ENCODE measurements around the gene PIGP. TPM values are rescaled to one million over a fixed set of nuclear protein-coding genes. Genes with fewer than 3 reads are reported as not detected.

Gene PIGP
- total RNA-seq, 4 donors from 2014 or later, result 20.3 to 30.7 (median 21.6) TPM

GRCh38 chr21:37082856-37083528 lies 10.1 kb upstream of the PIGP start:
- DNase-seq (ENCODE audit: extremely low spot score), result no peak
- no peak for TF ChIP-seq POLR2A (IDR thresholded peaks at IDR 0.05; ENCODE audit: low read depth)
- no peak for TF ChIP-seq EP300 (IDR thresholded peaks at IDR 0.05)
- TF ChIP-seq POLR2AphosphoS5 (IDR thresholded peaks at IDR 0.05), result no peak
- no peak for TF ChIP-seq CTCF (IDR thresholded peaks at IDR 0.05)
- no peak overlapping the region for H3K4me3 ChIP-seq
- no peak overlapping the region for H3K27ac ChIP-seq (replicated peaks in 1 of 4)
- H3K27me3 ChIP-seq, result no peaks in the 10 kb centered on the region
- peaks cover 7 to 27% (median 18%) of the 10 kb centered on the region in 4 donors for H3K4me1 ChIP-seq
- H3K36me3 ChIP-seq, result no peaks in the 10 kb centered on the region
- H3K9me3 ChIP-seq, result peaks cover 0 to 6% (median 0%) of the 10 kb centered on the region in 4 donors
- intact Hi-C loops (cut with DNase I), result no loop called here

GRCh38 chr21:37082375-37082774 lies 9.5 kb upstream of the PIGP start:
- intact Hi-C loops (cut with DNase I), result no loop called here
- TF ChIP-seq CTCF (IDR thresholded peaks at IDR 0.05) (no peak), EP300 (IDR thresholded peaks at IDR 0.05) (no peak), POLR2A (IDR thresholded peaks at IDR 0.05; ENCODE audit: low read depth) (no peak), POLR2AphosphoS5 (IDR thresholded peaks at IDR 0.05) (no peak)
- Histone ChIP-seq H3K27me3 (no peaks in the 10 kb centered on the region), H3K4me3 (no peak overlapping the region), H3K9me3 (peaks cover 0 to 6% (median 0%) of the 10 kb centered on the region in 4 donors), H3K27ac (replicated peaks in 1 of 4) (no peak overlapping the region), H3K4me1 (peaks cover 7 to 27% (median 17%) of the 10 kb centered on the region in 4 donors), H3K36me3 (no peaks in the 10 kb centered on the region)
- DNase-seq (ENCODE audit: extremely low spot score), result no peak
- WGBS, result 93% methylated on average over 1 of the region's 1 CpG

- no peak overlapping the region for H3K4me3 ChIP-seq
- peaks cover 0 to 6% (median 0%) of the 10 kb centered on the region in 4 donors for H3K9me3 ChIP-seq
Measured at GRCh38 chr21:37079211-37079824, 6.4 kb upstream of the PIGP start.

GRCh38 chr21:37077403-37077802 lies 4.5 kb upstream of the PIGP start:
- Histone ChIP-seq H3K4me3 (no peak overlapping the region), H3K4me1 (peaks cover 9 to 19% (median 15%) of the 10 kb centered on the region in 4 donors), H3K27me3 (no peaks in the 10 kb centered on the region), H3K27ac (replicated peaks in 1 of 4) (no peak overlapping the region), H3K36me3 (no peaks in the 10 kb centered on the region), H3K9me3 (peaks cover 0 to 6% (median 0%) of the 10 kb centered on the region in 4 donors)
- 88% methylated on average over 1 of the region's 1 CpG for WGBS
- intact Hi-C loops (cut with DNase I), result loop anchor here (10.0 kb wide), 2 partner anchors 113 to 297 kb away; partner anchors contain the start of gene HLCS
- no peak for DNase-seq (ENCODE audit: extremely low spot score)
- TF ChIP-seq CTCF (IDR thresholded peaks at IDR 0.05) (no peak), EP300 (IDR thresholded peaks at IDR 0.05) (no peak), POLR2AphosphoS5 (IDR thresholded peaks at IDR 0.05) (no peak), POLR2A (IDR thresholded peaks at IDR 0.05; ENCODE audit: low read depth) (no peak)

More at GRCh38 chr21:37079211-37079824, 6.4 kb upstream of the PIGP start:
- Histone ChIP-seq H3K36me3 (no peaks in the 10 kb centered on the region), H3K4me1 (peaks cover 13 to 30% (median 21%) of the 10 kb centered on the region in 4 donors), H3K27ac (replicated peaks in 1 of 4) (no peak overlapping the region), H3K27me3 (no peaks in the 10 kb centered on the region)
- peak in 1 of 3 experiments; percentile 24 for TF ChIP-seq CTCF (IDR thresholded peaks at IDR 0.05)
- TF ChIP-seq POLR2AphosphoS5 (IDR thresholded peaks at IDR 0.05), result no peak
- DNase-seq (ENCODE audit: extremely low spot score), result no peak
- intact Hi-C loops (cut with DNase I), result loop anchor here (10.0 kb wide), 2 partner anchors 115 to 295 kb away; partner anchors contain the start of gene HLCS
- 78% methylated on average over 6 of the region's 6 CpGs for WGBS
